Skeletal muscle satellite cell (primary cell): ENCODE results near the gene HOXC9.
A peak's percentile ranks its signal among the peaks of the same experiment; 100 is the strongest.

Experiments
- H3K27me3 ChIP-seq: 2 replicates; pipeline ENCODE4 v1.7.0; 2013; ENCODE audit warnings: low read length; ENCODE audit not compliant: control insufficient read depth, insufficient read depth
- H3K36me3 ChIP-seq: 2 replicates; pipeline ENCODE4 v1.7.0; 2013; ENCODE audit warnings: mild to moderate bottlenecking, control low read depth, low read length; ENCODE audit not compliant: insufficient read depth
- H3K4me1 ChIP-seq: 2 replicates; pipeline ENCODE4 v1.7.0; 2013; ENCODE audit warnings: low read length; ENCODE audit not compliant: control insufficient read depth, insufficient read depth
- H3K4me2 ChIP-seq: 2 replicates; pipeline ENCODE4 v1.7.0; 2013; ENCODE audit warnings: mild to moderate bottlenecking, low read length
- H3K4me3 ChIP-seq: 2 replicates; pipeline ENCODE4 v1.7.0; 2013; ENCODE audit warnings: low read length
- H3K9ac ChIP-seq: 2 replicates; pipeline ENCODE4 v1.7.0; 2013; ENCODE audit warnings: mild to moderate bottlenecking, low read depth, low read length, moderate library complexity
- H3K9me3 ChIP-seq: replicated peaks from 2 replicates; pipeline ENCODE4 v1.7.0; 2013; ENCODE audit warnings: mild to moderate bottlenecking, control low read depth, low read length

Gene HOXC9

GRCh38 chr12:54033106-54033979, 33.4 kb downstream of the HOXC9 start:
- Histone ChIP-seq H3K27me3 (no peaks in the 10 kb centered on the region), H3K9me3 (no peaks in the 10 kb centered on the region), H3K4me2 (peak overlapping the region; percentile 85), H3K36me3 (peaks cover 35% of the 10 kb centered on the region), H3K4me1 (peaks cover 26% of the 10 kb centered on the region), H3K4me3 (peak overlapping the region; percentile 70), H3K9ac (peak overlapping the region; percentile 73)

DNA sequence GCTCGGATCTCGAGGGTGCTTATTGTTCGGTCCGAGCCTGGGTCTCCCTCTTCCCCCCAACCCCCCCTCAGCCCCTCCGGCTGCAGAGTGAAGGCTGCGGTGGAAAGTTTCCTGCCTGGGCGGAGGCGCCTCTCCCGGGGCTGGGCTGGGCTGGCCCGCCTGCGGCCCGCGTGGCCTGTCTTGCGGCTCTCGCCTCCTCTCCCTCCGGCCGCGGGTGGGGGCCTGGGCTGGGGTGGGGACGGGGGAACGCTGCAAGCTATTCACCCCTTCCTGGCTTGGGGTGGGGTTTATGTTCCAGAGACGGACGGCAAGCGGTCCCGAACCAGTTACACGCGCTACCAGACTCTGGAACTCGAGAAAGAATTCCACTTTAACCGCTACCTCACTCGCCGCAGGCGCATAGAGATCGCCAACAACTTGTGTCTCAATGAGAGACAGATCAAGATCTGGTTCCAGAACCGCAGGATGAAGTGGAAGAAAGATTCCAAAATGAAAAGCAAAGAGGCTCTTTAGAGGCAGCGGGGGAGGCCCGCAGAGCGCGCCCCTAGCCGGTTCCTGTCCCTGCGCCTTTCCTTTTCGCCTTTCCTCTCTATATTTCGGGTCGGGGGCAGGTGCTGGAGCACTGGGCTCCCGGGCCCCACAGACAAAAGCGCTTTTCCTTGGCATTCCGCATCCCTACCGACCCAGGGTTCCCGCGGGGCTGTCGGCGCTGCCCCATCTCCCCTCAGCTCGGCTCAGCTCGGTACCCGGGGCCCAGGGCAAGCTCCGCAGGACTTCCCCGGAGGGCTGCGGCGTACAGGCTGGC, 34.2 kb downstream of the HOXC9 start:
- H3K36me3 ChIP-seq, result peaks cover 28% of the 10 kb centered on the region
- no peaks in the 10 kb centered on the region for H3K9me3 ChIP-seq
- H3K4me3 ChIP-seq, result peak overlapping the region; percentile 70
- H3K4me2 ChIP-seq, result peak overlapping the region; percentile 85
- H3K4me1 ChIP-seq, result peaks cover 22% of the 10 kb centered on the region
- peak overlapping the region; percentile 73 for H3K9ac ChIP-seq
- no peaks in the 10 kb centered on the region for H3K27me3 ChIP-seq

DNA sequence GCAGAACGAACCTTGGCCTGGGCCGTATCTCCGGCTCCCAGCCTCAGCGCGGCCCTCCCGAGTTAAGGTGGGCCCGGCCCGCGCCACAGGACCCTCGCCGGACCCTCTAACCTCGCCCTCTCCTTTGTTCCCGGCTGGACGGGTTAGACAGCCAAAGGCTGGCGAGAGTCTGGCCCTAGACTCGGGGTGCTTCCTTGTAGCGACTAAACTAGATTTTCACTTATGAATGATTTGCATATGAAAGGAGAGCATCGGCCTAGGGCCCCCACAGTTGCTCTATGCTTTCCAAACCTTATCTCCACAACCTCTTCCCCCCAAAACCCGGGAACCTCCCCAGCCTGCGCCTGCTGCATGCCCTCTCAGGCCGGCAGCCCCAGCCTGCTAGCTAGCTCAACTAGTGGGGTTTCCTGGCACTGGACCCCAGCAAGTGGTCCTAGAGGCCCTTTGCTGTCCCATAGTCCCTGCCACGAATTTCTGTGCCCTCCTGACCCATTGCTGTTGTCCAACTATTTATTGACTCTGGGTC, 34.9 kb downstream of the HOXC9 start:
- no peaks in the 10 kb centered on the region for H3K9me3 ChIP-seq
- H3K4me3 ChIP-seq, result no peak overlapping the region
- peaks cover 23% of the 10 kb centered on the region for H3K36me3 ChIP-seq
- no peak overlapping the region for H3K4me2 ChIP-seq
- peaks cover 28% of the 10 kb centered on the region for H3K4me1 ChIP-seq
- H3K9ac ChIP-seq, result no peak overlapping the region
- H3K27me3 ChIP-seq, result no peaks in the 10 kb centered on the region

GRCh38 chr12:54035568-54036264, 35.8 kb downstream of the HOXC9 start:
- Histone ChIP-seq H3K4me2 (no peak overlapping the region), H3K4me3 (no peak overlapping the region), H3K9me3 (no peaks in the 10 kb centered on the region), H3K36me3 (peaks cover 18% of the 10 kb centered on the region), H3K4me1 (peaks cover 28% of the 10 kb centered on the region), H3K27me3 (no peaks in the 10 kb centered on the region), H3K9ac (no peak overlapping the region)

DNA sequence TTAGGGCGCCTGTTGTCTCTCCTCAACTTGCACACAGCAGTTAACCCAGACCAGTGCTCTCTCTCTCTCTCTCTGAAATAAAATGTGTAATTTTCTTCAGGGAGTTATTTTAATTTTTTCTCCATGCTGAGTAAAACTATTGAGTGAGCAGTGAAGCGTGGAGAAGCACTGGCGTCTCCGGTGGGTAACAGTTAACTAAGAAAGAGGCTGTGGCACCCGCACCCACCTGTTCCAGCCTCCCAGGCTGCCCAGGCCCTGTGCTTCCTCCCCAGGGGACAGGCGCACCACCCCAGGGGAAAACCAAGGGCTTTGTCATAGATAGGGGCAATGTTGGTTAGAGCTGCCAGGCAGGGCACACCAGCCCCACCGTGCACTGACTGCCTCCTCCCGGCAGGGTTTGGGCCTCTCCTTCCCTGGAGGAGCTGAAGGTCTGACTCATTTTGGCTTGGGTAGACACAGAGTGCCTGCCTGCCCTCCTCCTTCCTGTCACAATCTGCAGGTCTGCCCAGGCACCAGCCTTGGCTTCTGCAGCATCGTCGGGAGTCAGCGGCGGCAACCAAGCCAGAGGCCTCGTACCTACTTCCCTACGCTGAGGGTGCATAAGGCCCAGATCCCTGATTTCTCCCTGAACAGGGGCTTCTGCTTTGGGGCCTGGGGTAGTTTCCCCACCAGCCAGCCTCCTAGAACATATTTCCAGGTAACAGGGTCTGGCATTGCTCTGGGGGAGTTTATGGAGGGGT, 36.8 kb downstream of the HOXC9 start:
- Histone ChIP-seq H3K4me3 (no peak overlapping the region), H3K4me2 (peak overlapping the region; percentile 2), H3K9ac (no peak overlapping the region), H3K9me3 (no peaks in the 10 kb centered on the region), H3K27me3 (no peaks in the 10 kb centered on the region), H3K4me1 (peaks cover 28% of the 10 kb centered on the region), H3K36me3 (peaks cover 7% of the 10 kb centered on the region)

GRCh38 chr12:54037360-54038283, 37.7 kb downstream of the HOXC9 start:
- Histone ChIP-seq H3K4me1 (peaks cover 28% of the 10 kb centered on the region), H3K9me3 (no peaks in the 10 kb centered on the region), H3K4me3 (no peak overlapping the region), H3K4me2 (peak overlapping the region; percentile 2), H3K9ac (no peak overlapping the region), H3K36me3 (peaks cover 3% of the 10 kb centered on the region), H3K27me3 (no peaks in the 10 kb centered on the region)

DNA sequence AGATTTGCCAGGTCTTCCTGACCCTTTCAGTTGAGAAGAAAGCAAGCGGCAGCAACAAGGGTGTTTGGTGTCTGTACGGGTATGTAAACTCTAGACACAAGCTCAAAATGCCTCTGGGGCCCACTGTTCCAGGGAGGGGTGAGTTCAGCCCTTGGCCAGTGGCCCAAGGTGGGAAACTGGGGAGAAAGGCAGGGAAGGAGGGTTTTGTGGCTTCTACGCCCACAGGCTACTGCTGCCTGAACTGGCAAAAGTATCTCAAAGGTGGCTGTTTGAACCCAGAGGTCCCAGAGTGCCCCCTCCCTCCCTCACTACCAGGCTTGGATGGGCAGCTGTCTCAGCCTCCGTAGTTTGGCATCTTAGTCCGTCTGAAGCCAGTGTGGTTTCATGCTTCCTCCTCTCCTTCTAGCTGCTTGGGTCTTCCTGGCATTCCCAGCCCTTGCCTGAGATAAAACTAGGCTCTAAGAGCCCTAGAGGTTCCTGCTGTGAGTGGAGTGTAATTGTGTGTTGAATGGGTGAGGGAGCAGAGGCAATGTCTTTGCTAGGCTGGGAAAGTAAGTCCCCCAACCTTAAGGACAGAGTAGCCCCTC, 38.4 kb downstream of the HOXC9 start:
- Histone ChIP-seq H3K4me3 (no peak overlapping the region), H3K9me3 (no peaks in the 10 kb centered on the region), H3K9ac (no peak overlapping the region), H3K4me2 (no peak overlapping the region), H3K27me3 (no peaks in the 10 kb centered on the region), H3K4me1 (peaks cover 30% of the 10 kb centered on the region), H3K36me3 (peaks cover 3% of the 10 kb centered on the region)

- no peak overlapping the region for H3K9ac ChIP-seq
- no peak overlapping the region for H3K4me3 ChIP-seq
Observed at GRCh38 chr12:54038871-54039414, 39.0 kb downstream of the HOXC9 start.

DNA sequence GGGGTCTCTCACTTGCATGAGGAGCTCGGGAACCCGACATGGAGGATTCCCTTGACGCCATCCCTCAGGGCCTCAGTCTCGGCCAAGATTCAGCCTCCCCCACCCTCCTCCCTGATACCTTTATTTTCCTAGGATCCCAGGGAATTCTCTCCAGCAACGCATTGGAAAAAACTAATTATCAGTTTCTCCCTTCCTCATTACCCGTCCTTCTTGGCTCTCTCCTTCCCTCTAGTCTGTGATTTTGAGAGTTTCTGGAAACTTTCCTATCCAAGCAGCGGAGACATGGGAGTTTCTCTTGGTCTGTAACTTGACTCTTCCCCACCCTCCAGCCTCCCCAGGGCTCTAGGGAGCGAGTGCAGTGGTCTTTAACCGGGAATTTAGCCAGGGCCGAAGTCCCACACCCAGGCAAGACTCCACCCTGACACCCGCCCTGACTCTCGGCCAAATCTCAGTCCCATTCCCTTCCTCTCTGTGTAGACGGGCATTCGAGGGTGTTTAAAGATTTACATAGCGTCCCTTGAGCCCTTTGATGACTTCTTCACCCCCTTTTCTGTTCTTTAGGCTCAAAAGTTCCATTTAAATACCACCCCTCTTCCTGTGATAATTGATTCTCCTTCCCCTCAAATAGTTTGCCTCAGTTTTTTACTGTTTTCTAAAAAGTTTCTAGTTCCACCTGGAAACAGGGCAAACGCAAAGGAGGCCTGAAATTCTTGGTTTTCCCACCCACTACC, 39.6 kb downstream of the HOXC9 start:
- no peaks in the 10 kb centered on the region for H3K27me3 ChIP-seq
- H3K9ac ChIP-seq, result no peak overlapping the region
- H3K4me1 ChIP-seq, result peaks cover 41% of the 10 kb centered on the region
- peaks cover 3% of the 10 kb centered on the region for H3K36me3 ChIP-seq
- no peak overlapping the region for H3K4me2 ChIP-seq
- H3K9me3 ChIP-seq, result no peaks in the 10 kb centered on the region
- no peak overlapping the region for H3K4me3 ChIP-seq

More at GRCh38 chr12:54038871-54039414, 39.0 kb downstream of the HOXC9 start:
- H3K9me3 ChIP-seq, result no peaks in the 10 kb centered on the region
- H3K36me3 ChIP-seq, result peaks cover 3% of the 10 kb centered on the region
- no peak overlapping the region for H3K4me2 ChIP-seq
- peaks cover 35% of the 10 kb centered on the region for H3K4me1 ChIP-seq
- H3K27me3 ChIP-seq, result no peaks in the 10 kb centered on the region
